HG02970 (cell line): ENCODE results near the gene COMP.

Source experiments
- ATAC-seq: cut with Tn5 transposase; IDR thresholded peaks from one replicate; pipeline ENCODE4 v1.9.1; 2021; ENCODE audit warnings: mild to moderate bottlenecking, moderate library complexity, moderate number of reproducible peaks; ENCODE audit not compliant: unreplicated experiment, low FRiP score

The COMP gene

DNA sequence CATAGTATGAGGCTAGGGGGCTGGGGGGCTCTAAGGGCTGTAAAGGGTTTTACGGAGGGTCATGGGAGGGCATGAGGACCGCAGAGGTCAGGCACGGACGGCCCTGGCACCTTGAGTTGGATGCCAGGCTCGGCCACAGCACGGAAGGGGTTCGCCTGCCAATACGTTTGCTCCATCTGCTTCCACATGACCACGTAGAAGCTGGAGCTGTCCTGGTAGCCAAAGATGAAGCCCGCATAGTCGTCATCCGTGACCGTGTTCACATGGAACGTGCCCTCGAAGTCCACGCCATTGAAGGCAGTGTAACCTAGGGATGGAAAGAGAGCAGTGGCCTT, 6.4 kb downstream of the COMP start:
- no peak for ATAC-seq

DNA sequence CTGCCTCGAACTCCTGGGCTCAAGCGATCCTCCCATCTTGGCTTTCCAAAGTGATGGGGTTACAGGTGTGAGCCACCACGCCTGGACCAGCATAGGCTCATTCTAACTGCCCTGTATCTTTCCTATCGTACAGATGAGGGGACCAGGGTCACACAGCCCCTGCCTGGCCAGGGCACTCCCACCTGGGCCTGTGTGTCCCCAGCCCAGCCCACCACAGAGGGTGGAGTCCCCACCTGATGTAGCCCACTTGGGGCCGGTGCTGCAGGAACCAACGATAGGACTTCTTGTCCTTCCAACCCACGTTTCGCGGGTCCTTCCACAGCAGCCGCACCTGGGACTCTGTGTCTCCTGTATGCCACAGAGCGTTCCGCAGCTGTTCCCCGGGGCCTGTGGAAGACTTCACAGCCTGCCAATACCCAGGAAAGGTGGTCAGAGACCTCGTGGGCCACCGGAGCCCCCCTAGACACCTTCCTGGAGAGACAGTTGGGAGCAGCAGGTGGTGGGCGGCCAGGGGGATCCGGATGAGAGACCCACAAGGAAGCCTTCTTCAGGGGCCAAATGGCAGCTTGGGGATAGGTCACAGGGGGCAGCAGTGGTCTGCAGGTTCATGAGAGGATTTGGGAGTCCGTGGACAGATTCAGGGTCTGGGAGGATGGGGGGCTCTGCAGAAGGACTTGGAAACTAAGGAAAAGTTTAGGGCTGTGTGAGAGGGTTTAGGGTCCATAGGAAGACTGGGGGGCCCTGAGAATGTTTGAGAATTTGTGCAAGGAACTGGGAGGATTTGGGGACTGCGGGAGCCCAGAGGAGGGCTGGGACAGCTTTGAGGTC, 6.9 kb downstream of the COMP start:
- ATAC-seq: no peak

DNA sequence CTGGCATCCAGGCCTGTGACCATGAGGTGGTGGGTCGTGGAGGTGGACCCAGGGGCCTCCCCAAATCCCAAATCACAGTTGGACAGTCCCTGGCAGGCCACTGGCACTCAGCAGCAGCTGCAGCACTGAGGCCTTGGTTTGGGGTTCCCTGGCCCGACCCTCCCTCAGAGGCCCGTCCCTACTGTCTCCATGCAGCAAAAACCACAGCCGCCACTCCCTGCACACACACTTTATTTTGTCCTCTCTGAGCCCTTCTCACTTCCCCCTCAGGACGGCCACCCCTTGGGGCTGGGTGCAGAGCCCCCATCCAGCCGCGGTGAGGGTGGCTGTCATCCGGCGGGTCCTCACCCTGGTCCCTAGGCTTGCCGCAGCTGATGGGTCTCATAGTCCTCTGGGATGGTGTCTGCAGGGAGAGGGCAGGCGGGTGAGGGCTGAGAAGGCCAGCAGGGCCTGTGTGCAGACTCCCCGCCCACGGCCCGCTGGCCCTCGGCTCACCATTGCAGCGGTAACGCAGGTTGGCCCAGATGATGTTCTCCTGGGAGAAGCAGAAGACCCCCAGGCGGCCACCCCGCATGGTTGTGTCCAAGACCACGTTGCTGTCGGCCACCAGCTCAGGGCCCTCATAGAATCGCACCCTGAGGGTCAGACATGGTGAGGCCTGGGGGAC, 8.4 kb downstream of the COMP start:
- ATAC-seq: no peak

- ATAC-seq: no peak
Measured at GRCh38 chr19:18781885-18782527, 9.1 kb downstream of the COMP start.

DNA sequence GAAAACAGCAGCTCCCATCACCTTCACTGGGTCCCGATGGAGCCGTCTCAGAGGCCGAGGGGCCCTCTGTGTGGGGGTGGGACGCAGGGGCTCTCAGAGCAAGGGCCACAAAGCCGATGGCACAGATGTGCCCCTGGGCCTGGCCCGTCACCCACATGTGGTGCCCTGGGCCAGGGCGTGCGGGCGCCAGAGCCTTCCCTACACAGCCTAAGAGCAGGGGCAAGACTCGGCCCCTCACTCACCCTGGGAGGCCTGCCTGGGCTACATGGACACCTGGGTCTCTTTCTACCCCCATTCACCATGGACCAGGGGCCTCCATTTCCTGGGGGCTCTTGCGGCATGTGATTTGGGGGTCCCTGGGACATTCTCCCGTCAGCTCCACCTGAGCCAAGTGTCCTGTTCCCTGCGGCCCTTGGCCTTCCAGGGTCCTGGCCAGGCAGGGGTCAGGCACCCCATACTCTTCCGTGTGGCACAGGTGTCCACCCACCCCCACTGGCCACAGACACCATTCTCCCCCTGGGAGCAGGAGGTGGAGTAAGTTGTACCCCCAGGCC, 10.0 kb downstream of the COMP start:
- ATAC-seq: no peak

- no peak for ATAC-seq
Measured at GRCh38 chr19:18780631-18781030, 10.5 kb downstream of the COMP start.

DNA sequence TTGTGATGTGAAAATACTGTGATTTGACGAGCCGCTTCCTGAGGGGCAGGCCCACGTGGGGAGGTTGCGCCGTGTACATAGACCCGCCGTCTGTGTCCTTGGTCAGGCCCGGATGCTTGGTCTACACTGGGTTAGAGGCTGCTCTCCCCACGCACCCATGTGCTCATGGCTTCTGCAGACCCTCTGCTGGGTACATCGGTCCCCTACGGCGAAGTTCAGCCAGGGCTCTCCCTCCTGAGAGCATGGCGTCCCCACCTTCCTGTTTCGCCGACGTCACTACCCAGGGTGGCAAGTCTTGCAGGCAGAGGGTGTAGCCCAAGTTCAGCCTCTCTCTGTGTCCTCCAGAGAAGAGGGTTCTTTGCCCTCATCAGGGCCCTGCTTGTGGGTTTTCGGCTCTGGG, 11.0 kb downstream of the COMP start:
- ATAC-seq: no peak

GRCh38 chr19:18778826-18779495, 12.1 kb downstream of the COMP start:
- no peak for ATAC-seq

DNA sequence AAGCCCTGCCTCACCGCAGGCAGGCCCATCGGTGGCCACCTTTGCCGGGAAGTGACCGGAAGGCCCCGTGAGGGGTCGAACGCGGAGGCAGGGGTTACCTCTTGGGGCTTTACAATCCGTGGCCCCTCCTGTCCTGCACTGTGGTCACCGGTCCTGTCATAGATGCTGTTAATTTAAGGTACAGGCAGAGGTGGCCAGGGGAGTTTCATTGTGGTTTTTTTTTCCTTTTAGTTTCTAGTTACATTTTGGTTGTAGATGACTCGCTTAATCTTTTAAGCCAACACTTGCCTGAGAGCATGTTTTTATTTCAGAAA, 13.1 kb downstream of the COMP start:
- ATAC-seq: no peak

- no peak for ATAC-seq
Measured at GRCh38 chr19:18777301-18778075, 13.6 kb downstream of the COMP start.

DNA sequence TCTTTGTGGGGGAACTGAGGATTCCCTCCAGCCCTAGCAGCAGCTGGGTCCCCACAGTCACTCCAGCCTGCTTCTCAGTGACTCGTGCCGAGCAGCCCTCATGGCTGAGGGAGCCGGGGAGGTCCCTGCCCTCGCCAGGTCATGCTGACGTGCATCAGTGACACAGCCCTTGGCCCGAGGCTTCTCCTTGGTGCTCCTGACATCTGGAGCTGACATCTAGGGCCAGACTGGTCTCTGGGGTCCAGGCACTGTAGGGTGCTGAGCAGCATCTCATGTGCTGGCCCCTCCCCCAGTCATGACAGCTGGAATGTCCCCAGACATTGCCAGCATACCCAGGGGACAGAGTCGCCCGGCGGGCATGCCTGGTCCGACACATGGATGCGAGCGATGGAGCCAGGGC, 14.4 kb downstream of the COMP start:
- ATAC-seq: no peak

DNA sequence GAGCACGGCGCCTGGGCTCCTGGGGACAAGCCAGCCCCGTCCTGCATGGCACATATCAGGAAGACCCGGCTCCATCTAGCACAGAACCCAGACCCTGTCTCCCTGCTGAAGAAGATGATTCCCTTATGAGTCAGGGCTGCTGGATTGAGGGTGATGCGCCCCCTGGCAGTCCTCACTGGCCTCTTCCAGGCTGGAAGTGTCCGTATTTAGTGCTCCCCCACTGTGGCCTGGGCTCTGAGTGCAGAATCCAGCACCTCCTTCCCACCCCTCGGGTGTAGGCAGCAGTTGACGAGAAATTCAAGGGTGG, 14.9 kb downstream of the COMP start:
- no peak for ATAC-seq

DNA sequence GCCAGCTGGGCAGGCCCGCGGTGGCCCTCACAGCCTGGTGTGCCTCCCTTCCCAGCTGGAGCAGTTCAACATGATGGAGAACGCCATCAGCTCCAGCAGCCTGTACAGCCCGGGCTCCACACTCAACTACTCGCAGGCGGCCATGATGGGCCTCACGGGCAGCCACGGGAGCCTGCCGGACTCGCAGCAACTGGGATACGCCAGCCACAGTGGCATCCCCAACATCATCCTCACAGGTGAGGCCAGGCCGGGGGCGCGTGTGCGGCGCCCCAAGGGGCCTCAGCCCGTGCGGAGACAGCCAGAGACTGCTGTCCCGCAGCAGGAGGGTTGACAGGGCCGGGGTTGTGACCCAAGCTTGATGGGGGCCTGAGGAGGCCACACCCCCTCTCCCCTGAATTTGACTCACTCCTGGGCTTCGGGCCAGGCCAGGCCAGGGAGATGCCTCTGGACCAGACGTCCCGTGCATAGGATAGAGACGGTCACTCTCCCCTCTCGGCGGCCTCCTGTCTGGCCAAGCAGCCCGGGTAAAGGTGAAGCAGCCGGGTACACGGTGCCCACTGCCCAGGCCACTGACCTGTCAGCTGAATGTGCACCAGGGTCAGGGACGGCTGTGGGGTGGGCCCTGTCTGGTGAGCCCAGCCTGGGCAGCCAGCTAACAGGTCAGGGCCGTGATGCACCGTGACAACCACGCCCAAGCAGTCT, 15.4 kb downstream of the COMP start:
- no peak for ATAC-seq

GRCh38 chr19:18774782-18775444, 16.2 kb downstream of the COMP start:
- no peak for ATAC-seq

DNA sequence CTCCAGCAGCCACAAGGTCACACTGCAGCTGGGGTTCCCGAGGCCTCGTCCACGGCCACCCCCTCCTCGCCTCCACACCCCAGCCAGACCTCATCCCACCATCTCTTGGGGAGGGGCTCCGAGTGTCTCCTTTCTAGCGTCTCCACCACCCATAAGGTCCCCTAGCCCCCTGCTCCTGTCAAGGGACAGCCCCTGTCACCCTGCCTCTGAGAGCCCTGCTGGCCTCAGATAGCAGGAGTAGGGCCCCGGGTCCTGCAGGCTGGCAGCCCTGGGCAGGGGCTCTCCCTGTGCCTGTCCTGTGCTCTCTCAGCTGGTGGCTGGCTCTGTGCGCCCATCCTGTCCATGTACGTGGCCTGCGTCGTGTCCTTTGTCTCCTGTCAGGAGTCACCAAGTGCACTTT, 17.0 kb downstream of the COMP start:
- ATAC-seq: no peak

GRCh38 chr19:18773682-18774081, 17.4 kb downstream of the COMP start:
- ATAC-seq: no peak

- no peak for ATAC-seq
Measured at GRCh38 chr19:18772620-18773587, 18.2 kb downstream of the COMP start.
